NCI-H2171 treated with DMSO at 0.1 percent for 48 hours (cell line): ENCODE measurements around the gene DBN1.
A peak's percentile ranks its signal among the peaks of the same experiment; 100 is the strongest.

Experiments
- DNase-seq: peaks from one replicate; lab custom pipeline; 2025; lab: John Stamatoyannopoulos, UW

Gene DBN1

GRCh38 chr5:177473443-177474001 is at the start of gene DBN1:
Gene DBN1 (minus strand): TSS chr5:177473634. CDS start chr5:177473521, 113 bp downstream.
- DNase-seq = no peak

- no peak for DNase-seq
These were observed 47.6 kb upstream of the DBN1 start for GRCh38 chr5:177520916-177521513.

- DNase-seq = no peak
These were observed 46.8 kb upstream of the DBN1 start for GRCh38 chr5:177520271-177520670.

- no peak for DNase-seq
These were observed 46.2 kb upstream of the DBN1 start for GRCh38 chr5:177519463-177520235.

- DNase-seq = peak; percentile 94
These were observed 43.5 kb upstream of the DBN1 start, which contains the start of gene DDX41 for GRCh38 chr5:177516601-177517568. Gene DDX41 (minus strand): TSS chr5:177516961. CDS start chr5:177516945, 16 bp downstream.

- DNase-seq = no peak
These were observed 42.1 kb upstream of the DBN1 start for GRCh38 chr5:177515580-177515979.

- DNase-seq = no peak
These were observed 41.1 kb upstream of the DBN1 start for GRCh38 chr5:177514541-177514940.

GRCh38 chr5:177513500-177513899 is 40.1 kb upstream of the DBN1 start:
- no peak for DNase-seq

GRCh38 chr5:177512736-177513380 is 39.4 kb upstream of the DBN1 start:
- no peak for DNase-seq

- no peak for DNase-seq
These were observed 38.6 kb upstream of the DBN1 start for GRCh38 chr5:177511796-177512675.

- no peak for DNase-seq
These were observed 37.7 kb upstream of the DBN1 start for GRCh38 chr5:177511181-177511580.

GRCh38 chr5:177510567-177511053 is 37.2 kb upstream of the DBN1 start:
- DNase-seq = no peak

GRCh38 chr5:177509991-177510566 is 36.6 kb upstream of the DBN1 start:
- DNase-seq = no peak

GRCh38 chr5:177509381-177509951 is 36.0 kb upstream of the DBN1 start, which contains the start of gene DOK3:
Gene DOK3 (minus strand): TSS chr5:177509826. CDS start chr5:177509540, 286 bp downstream.
- no peak for DNase-seq

GRCh38 chr5:177508837-177509236 is 35.4 kb upstream of the DBN1 start:
- no peak for DNase-seq

GRCh38 chr5:177508221-177508611 is 34.8 kb upstream of the DBN1 start:
- no peak for DNase-seq

- no peak for DNase-seq
These were observed 34.3 kb upstream of the DBN1 start for GRCh38 chr5:177507596-177508220.

- DNase-seq = no peak
These were observed 33.7 kb upstream of the DBN1 start for GRCh38 chr5:177507165-177507564.

GRCh38 chr5:177505075-177505474 is 31.6 kb upstream of the DBN1 start:
- no peak for DNase-seq
